GM19238 (cell line): ENCODE results near the gene ABHD12.
"Not testable (repeated sequence)": the region's sequence is repeated elsewhere in the genome, so short reads cannot be mapped to it uniquely, and the experiment has no call there.

Experiments
- DNase-seq: peaks from one replicate; pipeline ENCODE4 v3.0.0; 2011; ENCODE audit warnings: low spot score; ENCODE audit not compliant: insufficient read length

ABHD12 gene

DNA sequence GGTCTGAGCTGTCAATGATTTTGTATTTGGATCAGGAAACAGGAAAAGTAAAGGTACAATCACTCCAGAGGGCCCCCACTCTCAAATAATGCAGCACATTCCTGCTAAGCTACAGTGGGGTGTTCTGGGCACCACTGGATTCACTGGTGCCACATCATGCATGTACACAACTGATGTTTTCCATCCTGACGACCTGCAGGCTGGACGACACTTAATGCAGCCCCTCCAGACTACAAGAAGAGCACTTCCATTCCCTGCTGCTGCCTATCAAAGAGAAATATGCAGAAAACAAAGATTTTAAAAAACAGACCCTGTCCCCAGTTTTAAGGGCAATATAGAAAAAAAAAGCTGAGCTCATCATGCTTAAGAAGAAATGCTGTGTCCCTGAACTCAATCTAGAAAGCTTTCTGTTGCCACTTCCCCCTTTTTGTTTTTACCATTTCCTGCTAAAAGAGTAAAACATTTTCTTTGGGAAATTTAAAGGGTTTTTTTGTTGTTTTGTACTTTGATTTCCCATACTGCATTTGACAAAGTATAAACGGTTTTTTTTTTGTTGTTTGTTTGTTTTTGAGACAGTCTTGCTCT lies 35.5 kb downstream of the ABHD12 start:
- DNase-seq = no peak

DNA sequence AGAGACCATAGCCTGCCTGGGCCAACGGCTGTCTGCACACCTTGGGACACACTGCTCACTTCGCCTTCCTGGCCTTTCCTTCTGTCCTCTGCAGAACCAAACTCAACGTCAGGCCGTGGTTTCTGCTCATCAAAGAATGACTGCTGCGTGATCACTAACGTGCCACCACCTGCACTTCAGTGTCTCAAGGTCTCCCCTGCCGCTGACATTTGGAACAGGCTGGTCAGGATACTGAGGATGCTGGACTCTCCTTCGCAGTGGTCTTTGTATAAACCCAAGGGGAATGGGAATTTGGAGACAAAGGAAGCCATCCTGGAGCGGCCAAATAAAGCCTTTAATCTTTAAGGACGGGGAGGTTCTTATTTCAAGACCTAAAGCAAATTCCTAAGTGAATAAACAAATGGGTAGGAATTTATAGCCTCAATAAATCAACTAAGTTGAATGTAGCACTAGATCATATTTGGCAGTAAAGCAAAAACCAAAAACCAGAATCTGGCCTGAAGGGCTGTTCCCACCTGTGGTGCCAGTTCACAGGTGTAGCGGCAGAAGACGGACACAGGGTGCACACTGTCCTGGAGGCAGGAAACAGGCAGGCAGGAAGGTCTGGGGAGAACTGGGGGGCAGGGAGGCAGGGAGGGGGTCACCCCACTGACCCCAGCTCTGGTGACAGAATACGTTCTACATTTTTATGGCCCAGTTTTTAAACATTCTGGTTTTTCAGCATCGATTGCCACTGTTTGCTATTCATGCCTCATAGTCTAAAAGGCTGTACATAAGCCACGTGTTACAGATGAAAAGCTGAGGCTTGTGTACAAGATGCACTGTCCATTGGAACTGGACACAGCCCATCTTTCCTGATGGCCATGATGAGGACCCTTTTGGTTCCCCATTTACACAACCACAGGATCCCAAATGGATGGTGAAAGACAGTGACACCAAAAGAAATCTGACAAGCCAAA lies 36.6 kb downstream of the ABHD12 start:
- no peak for DNase-seq

DNA sequence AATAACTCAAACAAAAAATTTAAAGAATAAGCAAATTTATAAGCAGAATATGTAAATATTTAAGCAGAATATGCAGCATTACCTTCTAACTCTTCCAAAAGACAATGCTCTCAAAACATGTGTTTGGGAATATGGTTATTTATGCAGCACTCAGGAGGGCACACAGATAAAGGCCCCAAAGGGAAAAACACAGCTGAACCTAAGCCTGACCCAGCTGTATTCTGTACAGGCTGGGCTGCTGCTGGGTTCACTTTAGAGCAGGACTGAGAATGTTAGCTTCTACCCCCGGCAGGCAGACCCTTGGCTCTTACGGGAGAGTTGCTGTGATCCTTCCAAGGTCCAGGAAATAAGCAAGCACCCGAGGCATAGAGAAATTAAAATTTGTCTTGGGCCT lies 37.3 kb downstream of the ABHD12 start:
- no peak for DNase-seq

DNA sequence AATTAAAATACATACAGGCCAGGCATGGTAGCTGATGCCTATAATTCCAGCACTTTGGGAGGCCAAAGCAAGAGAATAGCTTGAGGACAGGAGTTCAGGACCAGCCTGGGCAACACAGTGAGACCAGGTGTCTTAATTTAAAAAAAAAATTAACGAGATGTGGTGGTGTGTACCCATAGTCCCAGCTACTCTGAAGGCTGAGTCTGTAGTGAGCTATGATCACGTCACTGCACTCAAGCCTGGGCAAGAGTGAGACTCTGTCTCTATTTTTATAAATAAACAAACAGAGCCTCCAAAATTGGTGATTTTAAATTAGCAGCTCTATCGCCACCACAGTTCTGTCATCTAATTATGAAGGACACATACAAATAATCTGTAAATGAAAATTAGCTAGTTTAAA lies 37.9 kb downstream of the ABHD12 start:
- no peak for DNase-seq

DNA sequence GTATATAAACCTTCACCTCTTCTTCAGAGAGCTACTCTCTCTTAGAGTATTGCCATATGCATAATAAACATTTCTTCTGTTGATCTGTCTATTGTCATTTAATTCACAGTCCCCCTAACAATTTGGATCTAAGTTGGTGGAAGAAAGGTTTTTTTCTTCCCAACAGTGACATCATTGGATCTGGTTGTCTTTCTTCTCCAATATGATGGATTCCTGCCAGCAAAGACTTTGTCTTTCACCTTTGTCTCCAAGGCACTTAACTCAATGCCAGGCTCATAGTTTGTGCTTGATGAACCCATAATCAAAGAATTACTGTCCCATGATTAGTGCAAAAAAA lies 39.6 kb downstream of the ABHD12 start:
- no peak for DNase-seq

DNA sequence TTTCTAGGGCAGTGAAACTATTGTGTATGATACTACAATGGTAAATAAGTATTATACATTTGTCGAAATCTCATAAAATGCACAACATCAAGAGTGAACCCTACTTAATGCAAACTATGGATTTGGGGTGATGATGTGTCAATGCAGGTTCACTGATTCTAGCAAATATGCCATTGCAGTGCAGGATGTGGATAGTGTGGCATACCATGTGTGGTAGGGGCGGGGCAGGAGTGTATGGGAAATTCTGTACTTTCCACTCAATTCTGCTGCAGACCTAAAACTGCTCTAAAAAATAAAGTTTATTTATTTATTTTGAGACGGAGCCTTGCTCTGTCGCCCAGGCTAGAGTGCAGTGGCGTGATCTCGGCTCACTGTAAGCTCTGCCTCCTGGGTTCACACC lies 44.3 kb downstream of the ABHD12 start:
- DNase-seq = no peak

DNA sequence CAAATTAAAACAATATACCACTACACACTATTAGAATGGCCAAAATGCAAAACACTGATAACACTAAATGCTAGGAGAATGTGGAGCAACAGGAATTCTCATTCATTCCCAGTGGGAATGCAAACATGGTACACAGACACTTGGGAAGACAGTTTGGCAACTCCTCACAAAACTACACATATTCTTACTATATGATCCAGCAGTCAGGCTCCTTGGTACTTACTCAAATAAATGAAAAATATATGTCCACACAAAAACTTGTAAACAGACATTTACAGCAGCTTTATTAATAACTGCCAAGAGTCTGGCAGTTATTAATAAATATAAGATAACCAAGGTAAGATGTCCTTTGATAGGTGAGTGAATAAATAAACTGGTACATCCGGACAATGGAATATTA lies 44.9 kb downstream of the ABHD12 start:
- no peak for DNase-seq

DNA sequence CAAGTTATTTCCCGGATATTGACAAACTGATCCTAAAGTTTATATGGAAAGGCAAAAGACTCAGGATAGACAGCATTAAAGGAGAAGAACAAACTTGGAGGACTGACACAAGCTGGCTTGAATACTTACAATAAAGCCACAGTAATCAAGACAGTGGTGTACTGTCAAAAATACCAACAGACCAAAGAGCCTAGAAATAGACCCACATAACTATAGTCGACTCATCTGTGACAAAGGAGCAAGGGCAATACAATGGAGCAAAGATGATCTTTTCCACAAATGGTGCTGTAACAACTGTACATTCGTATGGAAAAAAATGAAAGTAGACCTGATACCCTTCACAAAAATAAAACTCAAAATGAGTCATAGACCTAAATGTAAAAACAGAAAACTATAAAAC lies 46.0 kb downstream of the ABHD12 start:
- DNase-seq = no peak

DNA sequence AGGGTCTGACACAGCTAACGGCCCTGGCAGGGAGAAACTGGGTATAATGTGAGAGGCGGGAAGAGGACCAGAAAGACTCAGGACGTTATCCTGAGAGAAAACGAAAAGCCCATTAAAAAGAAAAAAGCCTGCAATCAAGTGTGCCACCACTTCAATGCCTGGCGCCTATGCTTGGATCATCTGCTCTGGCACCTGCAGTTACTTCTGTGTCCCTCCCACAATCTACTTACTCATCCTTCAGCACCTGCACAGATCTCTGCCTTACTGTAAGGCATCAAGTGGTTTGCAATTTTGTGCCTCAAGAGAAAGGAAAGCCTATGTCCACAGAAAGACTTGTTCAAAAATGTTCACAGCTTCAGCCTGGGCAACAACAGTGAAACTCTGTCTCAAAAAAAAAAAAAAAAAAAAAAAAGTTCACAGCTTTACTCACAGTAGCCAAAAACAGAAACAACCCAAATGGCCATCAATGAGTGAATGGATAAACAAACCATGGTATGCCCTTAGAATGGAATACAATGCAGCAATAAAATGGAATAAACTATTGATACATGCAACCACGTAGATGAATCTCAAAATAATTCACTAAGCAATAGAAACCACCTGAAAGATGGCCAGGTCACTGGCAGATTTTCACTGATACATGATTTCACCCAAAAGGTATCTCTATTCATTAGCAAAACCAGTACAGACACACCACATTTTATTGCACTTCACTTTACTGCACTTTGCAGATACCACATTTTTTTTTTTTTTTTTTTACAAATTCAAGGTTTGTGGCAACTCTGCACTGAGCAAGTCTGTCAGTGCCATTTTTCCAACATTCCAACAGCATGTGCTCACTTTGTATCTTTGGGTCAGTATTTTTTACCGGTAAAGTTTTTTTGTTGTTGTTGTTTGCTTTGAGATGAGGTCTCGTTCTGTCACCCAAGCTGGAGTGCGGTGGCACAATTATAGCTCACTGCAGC lies 48.6 kb downstream of the ABHD12 start:
- no peak for DNase-seq

DNA sequence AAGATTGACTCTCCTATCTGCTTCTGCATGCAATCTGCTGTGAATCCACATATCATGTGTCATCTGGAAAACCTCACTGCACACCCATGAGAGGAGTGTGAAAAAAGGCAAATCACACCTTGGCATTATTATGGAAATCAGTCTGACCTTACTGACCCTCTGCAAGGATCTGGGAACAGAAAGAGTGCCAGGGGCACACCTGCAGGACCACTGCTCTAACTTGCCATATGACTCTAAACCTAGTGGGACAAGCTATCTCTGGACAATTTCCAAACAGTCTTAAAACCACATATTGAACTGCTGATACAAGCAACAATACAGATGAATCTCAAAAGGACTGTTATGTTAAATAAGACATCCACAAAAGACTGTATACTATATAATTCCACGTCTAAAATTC lies 50.3 kb downstream of the ABHD12 start:
- DNase-seq = no peak

DNA sequence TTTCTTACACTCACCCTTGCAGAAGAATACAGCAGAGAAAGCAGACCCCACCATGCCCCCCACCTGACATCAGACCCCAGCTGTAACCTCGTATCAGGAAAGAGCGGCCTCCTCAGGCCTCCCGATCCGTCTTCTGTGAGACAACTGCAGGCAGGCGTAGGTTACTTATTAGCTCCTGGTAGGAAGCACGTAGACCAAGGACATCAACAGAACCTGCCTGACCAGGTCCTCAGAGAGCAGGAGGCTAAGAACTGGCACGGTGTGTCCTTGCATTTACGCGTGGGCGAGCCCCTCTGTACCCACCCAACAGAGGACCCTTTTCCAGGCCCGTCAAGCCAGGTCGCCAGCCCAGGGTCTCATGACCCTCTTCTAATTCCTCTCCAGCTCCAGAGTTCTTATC lies 51.0 kb downstream of the ABHD12 start:
- no peak for DNase-seq

DNA sequence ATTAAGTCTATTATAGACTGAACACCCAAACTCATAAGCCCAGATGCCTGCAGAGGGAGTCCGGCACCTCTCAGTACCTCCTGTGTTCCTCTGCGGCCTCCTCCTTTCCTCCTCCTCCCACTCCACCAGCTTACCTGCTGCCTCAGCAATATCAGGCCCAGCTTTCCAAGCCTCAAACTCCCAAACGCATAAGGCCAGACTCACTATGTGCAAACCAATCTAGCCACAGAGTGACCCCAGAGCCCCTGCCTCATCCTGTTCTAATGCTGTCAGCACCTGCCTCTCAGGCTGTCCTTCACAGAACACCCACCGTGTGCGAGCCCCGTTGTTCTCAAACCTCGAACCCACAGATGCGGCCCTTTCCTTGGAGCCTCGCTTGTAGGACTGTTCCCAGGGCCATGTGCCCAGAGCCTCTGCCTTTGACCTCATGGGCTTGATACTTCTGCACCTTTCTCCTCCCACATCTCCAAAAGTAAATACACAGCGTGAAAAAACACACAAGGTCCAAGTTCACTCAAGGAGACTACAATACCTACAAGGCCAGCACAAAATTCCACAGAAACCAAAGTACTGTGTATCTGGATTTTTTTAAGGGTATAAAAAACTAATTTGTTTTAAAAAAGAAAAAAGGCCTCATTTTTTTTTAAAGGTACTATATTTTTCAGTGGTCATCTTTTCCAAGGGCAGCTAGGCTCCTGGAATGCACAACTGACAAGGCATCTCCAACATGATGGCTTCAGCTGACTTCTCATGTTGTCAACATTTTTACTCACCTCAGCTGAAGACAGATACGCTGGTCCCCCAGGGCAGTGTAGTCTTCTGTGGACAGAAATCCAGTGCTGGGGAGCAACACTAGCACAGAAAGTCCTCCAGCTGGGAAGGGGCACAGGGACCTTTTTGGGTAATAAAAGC lies 52.3 kb downstream of the ABHD12 start:
- no peak for DNase-seq

DNA sequence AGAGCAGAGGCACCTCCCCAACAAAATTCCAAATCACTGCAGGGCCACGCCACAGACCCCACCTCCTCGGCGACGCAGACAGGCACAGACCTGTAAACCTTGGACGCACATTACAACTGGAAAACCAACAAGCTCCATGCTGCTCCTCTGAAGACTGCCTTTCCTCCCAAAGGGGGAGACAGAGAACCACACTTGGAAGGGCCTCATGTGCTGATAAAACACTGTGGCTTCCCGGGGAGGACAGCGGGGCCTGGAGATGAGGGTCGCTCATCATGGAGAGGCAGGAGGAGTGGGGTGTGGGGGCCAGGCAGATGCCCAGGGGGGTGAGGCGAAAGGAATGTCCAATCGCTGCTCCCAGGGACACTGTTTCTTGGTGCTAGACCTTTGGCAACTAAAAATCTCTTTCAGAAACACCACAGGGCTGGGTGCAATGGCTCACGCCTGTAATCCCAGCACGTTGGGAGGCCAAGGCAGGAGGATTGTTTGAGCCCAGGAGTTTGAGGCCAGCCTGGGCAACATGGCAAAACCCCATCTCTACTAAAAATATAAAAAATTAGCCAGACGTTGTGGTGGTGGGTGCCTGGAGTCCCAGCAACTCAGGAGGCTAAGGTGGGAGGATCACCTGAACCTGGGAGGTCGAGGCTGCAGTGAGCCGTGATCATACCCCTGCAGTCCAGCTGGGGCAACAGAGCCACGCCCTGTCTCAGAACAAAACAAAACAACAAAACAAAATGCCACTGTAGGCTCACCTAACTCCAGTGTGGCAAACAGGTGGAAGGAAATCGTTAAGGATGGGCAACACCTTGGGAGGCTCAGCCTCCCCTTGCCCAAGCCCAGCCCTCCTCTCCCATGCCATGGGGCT lies 53.8 kb downstream of the ABHD12 start:
- DNase-seq = no peak

DNA sequence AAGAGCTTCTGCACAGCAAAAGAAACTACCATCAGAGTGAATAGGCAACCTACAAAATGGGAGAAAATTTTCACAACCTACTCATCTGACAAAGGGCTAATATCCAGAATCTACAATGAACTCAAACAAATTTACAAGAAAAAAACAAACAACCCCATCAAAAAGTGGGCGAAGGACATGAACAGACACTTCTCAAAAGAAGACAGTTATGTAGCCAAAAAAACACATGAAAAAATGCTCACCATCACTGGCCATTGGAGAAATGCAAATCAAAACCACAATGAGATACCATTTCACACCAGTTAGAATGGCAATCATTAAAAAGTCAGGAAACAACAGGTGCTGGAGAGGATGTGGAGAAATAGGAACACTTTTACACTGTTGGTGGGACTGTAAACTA lies 55.7 kb downstream of the ABHD12 start:
- DNase-seq = not testable (repeated sequence)

DNA sequence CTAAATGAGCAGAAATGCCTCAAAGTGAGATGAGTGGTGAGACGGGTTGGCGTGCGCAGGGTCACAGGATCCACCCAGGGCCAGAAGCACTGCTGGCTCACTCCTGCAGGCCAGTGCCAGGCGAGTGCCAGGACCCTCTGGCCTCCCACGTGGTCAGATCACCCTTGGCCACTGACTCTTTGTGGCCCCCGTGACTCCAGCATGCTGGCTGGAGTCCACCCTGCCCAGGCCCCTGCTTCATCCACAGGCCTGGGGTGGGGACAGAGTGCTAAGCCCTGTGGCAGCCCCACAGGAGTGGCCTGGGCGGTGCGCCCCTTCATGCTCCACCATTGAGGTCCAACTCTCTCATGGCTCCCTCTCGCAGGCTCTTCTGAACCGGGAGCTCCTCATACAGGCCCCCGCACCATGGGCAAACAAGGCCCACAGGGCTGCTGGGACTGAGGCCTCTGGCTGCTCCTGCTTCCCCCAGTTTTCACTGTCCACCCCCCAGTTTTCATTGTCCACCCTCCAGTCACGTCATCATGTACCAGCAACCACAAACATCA lies 61.6 kb downstream of the ABHD12 start:
- no peak for DNase-seq

DNA sequence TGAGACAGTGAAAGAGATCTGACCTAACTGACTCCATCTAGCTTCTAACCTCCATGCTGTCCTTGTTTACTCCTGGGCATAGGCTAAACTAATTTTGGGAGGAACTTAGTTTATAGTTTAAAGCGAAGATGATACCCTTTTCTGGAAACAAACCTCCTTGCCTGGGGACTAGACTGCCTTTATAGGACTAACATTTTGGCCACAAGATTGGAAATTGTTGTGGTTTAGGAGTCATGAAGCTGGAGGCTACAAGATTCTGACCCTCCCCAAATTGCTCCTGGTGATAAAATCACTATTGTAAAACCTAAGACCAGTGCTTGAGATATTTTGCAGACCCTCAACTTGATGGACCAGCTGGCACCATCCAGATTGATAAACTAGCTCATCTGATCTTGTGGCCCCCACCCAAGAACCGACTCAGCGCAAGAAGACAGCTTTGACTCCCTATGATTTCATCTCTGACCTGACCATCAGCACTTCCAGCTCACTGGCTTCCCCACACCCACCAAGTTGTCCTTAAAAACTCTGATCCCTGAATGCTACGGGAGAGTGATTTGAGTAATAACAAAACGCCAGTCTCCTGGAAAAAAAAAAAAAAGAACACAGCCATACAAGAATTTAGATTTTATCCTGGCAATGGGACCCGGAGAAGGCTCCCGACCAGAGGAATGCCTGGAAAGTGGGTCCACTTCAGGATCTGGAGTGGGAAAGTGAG lies 63.0 kb downstream of the ABHD12 start:
- no peak for DNase-seq

DNA sequence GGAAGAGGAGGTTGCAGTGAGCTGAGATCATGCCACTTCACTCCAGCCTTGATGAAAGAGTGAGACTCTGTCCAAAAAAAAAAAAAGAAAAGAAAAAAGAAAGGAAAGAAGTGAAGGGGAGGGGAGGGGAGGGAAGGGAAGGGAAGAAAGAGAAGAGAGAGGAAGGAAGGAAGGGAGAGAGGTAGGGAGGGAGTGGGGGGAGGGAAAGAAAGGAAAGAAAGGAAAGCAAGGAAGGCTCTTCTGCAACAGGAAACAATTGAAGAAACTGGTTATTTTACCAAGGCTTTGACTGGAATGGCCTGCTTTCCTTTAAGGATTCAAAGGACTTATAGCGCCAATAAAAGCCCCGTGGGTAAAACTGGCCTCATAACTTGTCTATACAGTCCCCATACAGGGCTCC lies 64.6 kb downstream of the ABHD12 start:
- DNase-seq = no peak

DNA sequence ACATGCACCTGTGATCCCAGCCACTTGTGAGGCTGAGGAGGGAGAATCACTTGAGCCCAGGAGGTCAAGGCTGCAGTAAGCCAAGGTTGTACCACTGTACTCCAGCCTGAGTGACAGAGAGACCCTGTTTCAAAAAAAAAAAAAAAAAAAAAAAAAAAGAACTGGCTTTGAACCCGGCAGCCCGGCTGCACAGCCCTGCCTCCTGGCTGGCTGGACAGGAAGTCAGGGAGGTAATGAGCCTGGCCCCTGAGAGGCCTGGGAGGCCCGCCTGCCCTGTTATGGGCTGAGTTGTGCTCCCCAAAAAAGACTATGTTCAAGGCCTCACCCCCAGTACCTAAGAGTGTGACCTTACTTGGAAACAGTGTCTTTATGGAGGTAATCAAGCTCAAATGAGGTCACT lies 65.6 kb downstream of the ABHD12 start:
- no peak for DNase-seq

DNA sequence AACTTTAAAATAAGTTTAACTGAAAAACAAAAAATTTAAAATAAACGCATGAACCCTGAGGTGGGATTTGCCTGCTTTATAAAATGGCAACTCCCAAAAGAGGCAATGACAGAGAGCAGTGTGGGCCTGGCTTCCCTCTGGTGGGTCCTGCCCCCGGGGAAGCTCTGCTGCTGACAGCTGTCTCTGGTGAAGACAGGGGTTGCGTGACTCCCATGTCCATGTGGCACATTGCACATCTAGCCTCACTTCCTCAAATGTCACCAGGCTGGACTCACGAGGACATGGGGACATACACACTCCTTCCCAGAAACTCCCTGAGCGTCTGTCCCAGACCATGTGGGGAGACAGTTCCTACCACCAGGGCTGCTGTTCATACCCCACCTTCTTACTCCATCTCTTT lies 66.2 kb downstream of the ABHD12 start:
- DNase-seq = no peak
